ENCODE data around the gene JMJD4. TPM values are rescaled to one million over a fixed set of nuclear protein-coding genes. Genes with fewer than 3 reads are reported as not detected.

JMJD4 gene
- polyA plus RNA-seq, 1 donor (not counting 4 experiments of a cell fraction or from before 2014, with no cell fraction given): 19.5 TPM

GRCh38 chr1:227742738-227743715 lies 7.9 kb upstream of the JMJD4 start:
- TF ChIP-seq, protein P1, sequence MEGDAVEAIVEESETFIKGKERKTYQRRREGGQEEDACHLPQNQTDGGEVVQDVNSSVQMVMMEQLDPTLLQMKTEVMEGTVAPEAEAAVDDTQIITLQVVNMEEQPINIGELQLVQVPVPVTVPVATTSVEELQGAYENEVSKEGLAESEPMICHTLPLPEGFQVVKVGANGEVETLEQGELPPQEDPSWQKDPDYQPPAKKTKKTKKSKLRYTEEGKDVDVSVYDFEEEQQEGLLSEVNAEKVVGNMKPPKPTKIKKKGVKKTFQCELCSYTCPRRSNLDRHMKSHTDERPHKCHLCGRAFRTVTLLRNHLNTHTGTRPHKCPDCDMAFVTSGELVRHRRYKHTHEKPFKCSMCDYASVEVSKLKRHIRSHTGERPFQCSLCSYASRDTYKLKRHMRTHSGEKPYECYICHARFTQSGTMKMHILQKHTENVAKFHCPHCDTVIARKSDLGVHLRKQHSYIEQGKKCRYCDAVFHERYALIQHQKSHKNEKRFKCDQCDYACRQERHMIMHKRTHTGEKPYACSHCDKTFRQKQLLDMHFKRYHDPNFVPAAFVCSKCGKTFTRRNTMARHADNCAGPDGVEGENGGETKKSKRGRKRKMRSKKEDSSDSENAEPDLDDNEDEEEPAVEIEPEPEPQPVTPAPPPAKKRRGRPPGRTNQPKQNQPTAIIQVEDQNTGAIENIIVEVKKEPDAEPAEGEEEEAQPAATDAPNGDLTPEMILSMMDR (optimal IDR thresholded peaks at IDR 0.05 in 1 of 3, IDR thresholded peaks at IDR 0.05 in 1 of 3, conservative IDR thresholded peaks at IDR 0.05 in 1 of 3; ENCODE audit: extremely low read depth in 1 of 3, insufficient read depth in 2 of 3, low read length in 3 of 3): no peak
- TF ChIP-seq EZH2 (IDR thresholded peaks at IDR 0.05; ENCODE audit: low read length): no peak
- no peaks in the 10 kb centered on the region for H3K27me3 ChIP-seq (ENCODE audit: control insufficient read depth, extremely low read depth, insufficient read depth, low read length)
- H3K4me2 ChIP-seq (ENCODE audit: control insufficient read depth, extremely low read depth, insufficient read depth, low read depth, low read length): no peak overlapping the region
- H3K4me3 ChIP-seq (ENCODE audit: control insufficient read depth in 2 of 3, extremely low read depth in 1 of 3, insufficient read depth in 2 of 3, low read depth in 1 of 3, low read length in 3 of 3): no peak overlapping the region
- no peak overlapping the region for H2AFZ ChIP-seq (ENCODE audit: control insufficient read depth, low read length)
- peaks cover 3 to 6% of the 10 kb centered on the region in 2 experiments for H3K36me3 ChIP-seq (ENCODE audit: control insufficient read depth in 2 of 2, extremely low read depth in 1 of 2, insufficient read depth in 2 of 2, low read length in 2 of 2)
- no peak overlapping the region for H3K27ac ChIP-seq (ENCODE audit: control insufficient read depth, insufficient read depth, low read length)
- peaks cover 11% of the 10 kb centered on the region for H4K20me1 ChIP-seq (ENCODE audit: control insufficient read depth, extremely low read depth, insufficient read depth, low read length)
- no peak for DNase-seq (ENCODE audit: low read depth, low spot score)
- H3K9me1 ChIP-seq (ENCODE audit: control insufficient read depth, extremely low read depth, insufficient read depth, low read length): peaks cover 8% of the 10 kb centered on the region
- peaks cover 80% of the 10 kb centered on the region for H3K79me2 ChIP-seq (ENCODE audit: control insufficient read depth, insufficient read depth, low read length)
- H3K9me3 ChIP-seq (ENCODE audit: control insufficient read depth, low read depth, low read length): no peaks in the 10 kb centered on the region
- no peaks in the 10 kb centered on the region for H3K4me1 ChIP-seq (ENCODE audit: control insufficient read depth, extremely low read depth, insufficient read depth, low read length)
- FAIRE-seq: no peak
- H3K9ac ChIP-seq (ENCODE audit: control insufficient read depth, extremely low read depth, insufficient read depth, low read length): no peak overlapping the region
- dilution Hi-C loops (cut with MboI; ENCODE audit: extremely low pct_ligation_motif_present, low sequenced_read_pairs): no loop called here

DNA sequence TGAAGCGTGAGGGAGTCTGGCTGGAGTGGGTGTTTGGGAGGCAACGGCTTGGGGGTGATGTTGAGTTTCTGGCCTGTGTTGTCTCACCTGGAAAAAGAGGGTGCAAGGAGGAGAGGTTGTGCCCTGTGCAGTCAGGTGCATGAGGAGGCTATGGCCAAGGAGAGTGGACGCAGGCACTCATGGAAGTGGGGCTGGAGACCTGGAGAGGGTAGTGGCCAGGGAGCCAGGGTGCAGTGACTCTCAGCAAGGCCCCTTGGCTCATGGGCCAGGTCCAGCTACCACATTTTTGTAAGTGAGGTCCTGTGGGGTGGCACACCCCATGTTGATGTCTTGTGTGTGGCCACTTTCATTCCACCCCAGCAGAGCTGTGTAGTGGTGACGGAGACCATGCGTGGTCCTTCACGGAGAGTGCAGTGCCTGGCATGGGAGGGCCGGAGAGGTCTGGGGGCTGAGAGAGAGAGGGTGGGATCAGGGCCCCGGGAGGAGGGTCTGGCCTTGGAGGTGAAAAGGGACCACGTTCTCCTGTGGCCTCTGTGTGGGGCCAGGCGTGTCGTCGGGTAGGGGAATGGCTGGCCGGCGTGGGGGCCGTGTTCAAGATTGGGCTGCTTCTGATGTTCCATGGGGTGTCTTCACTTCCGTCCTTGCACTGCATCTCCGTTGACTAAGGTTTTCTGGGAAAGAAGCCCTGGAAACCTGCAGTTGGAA lies 6.2 kb upstream of the JMJD4 start:
- DNase-seq (ENCODE audit: low read depth, low spot score) (no peak), FAIRE-seq (no peak)
- H3K9ac ChIP-seq (ENCODE audit: control insufficient read depth, extremely low read depth, insufficient read depth, low read length): no peak overlapping the region
- peaks cover 11% of the 10 kb centered on the region for H4K20me1 ChIP-seq (ENCODE audit: control insufficient read depth, extremely low read depth, insufficient read depth, low read length)
- no peak overlapping the region for H3K27ac ChIP-seq (ENCODE audit: control insufficient read depth, insufficient read depth, low read length)
- dilution Hi-C loops (cut with MboI; ENCODE audit: extremely low pct_ligation_motif_present, low sequenced_read_pairs): no loop called here
- peaks cover 82% of the 10 kb centered on the region for H3K79me2 ChIP-seq (ENCODE audit: control insufficient read depth, insufficient read depth, low read length)
- H3K4me1 ChIP-seq (ENCODE audit: control insufficient read depth, extremely low read depth, insufficient read depth, low read length): peaks cover 1% of the 10 kb centered on the region
- H3K9me1 ChIP-seq (ENCODE audit: control insufficient read depth, extremely low read depth, insufficient read depth, low read length): peaks cover 8% of the 10 kb centered on the region
- peaks cover 2 to 3% of the 10 kb centered on the region in 2 experiments for H3K36me3 ChIP-seq (ENCODE audit: control insufficient read depth in 2 of 2, extremely low read depth in 1 of 2, insufficient read depth in 2 of 2, low read length in 2 of 2)
- no peaks in the 10 kb centered on the region for H3K9me3 ChIP-seq (ENCODE audit: control insufficient read depth, low read depth, low read length)
- H3K27me3 ChIP-seq (ENCODE audit: control insufficient read depth, extremely low read depth, insufficient read depth, low read length): no peaks in the 10 kb centered on the region
- H2AFZ ChIP-seq (ENCODE audit: control insufficient read depth, low read length): no peak overlapping the region
- no peak overlapping the region for H3K4me2 ChIP-seq (ENCODE audit: control insufficient read depth, extremely low read depth, insufficient read depth, low read depth, low read length)
- TF ChIP-seq, protein P1 (optimal IDR thresholded peaks at IDR 0.05 in 1 of 3, IDR thresholded peaks at IDR 0.05 in 1 of 3, conservative IDR thresholded peaks at IDR 0.05 in 1 of 3; ENCODE audit: extremely low read depth in 1 of 3, insufficient read depth in 2 of 3, low read length in 3 of 3): no peak
- TF ChIP-seq EZH2 (IDR thresholded peaks at IDR 0.05; ENCODE audit: low read length): no peak
- H3K4me3 ChIP-seq (ENCODE audit: control insufficient read depth in 2 of 3, extremely low read depth in 1 of 3, insufficient read depth in 2 of 3, low read depth in 1 of 3, low read length in 3 of 3): no peak overlapping the region
